Right cardiac atrium (tissue), 5 donors: Measurements from ENCODE around the gene SSPN. TPM values are rescaled to one million over a fixed set of nuclear protein-coding genes. Genes with fewer than 3 reads are reported as not detected.

ENCODE experiments used
- ATAC-seq, 2 donors: fragments of 200-7000 bp; cut with Tn5 transposase; one replicate each; pipeline versions ENCODE4 v1.8.0 to v1.9.1; 2020; ENCODE audit warnings: moderate library complexity in 2 of 2, mild to moderate bottlenecking in 1 of 2
- DNase-seq, 3 donors: peaks; one replicate each; pipeline ENCODE4 v3.0.0-alpha.2; 2020
- H3K27ac ChIP-seq: one replicate; pipeline ENCODE4 v1.5.1; 2013; ENCODE audit warnings: mild to moderate bottlenecking, low read length, control low read depth, moderate library complexity
- H3K27me3 ChIP-seq: one replicate; pipeline ENCODE4 v1.6.1; 2013; ENCODE audit not compliant: control insufficient read depth, insufficient read depth
- H3K4me1 ChIP-seq: one replicate; pipeline ENCODE4 v1.6.1; 2013; ENCODE audit warnings: low read length; ENCODE audit not compliant: control insufficient read depth, insufficient read depth
- H3K4me3 ChIP-seq: one replicate; pipeline ENCODE4 v1.5.1; 2013; ENCODE audit warnings: low read length, control low read depth
- H3K9me3 ChIP-seq: one replicate; pipeline ENCODE4 v1.6.1; 2013; ENCODE audit warnings: low read length; ENCODE audit not compliant: control insufficient read depth
- WGBS: extraction: QIAGEN DNeasy Blood & Tissue Kit; methylation state at CpG from one replicate; pipeline ENCODE4 v1.1.7; 2013; 5-methylcytosine and 5-hydroxymethylcytosine counted together
- intact Hi-C, 4 donors: fragments of 100-400 bp; cut with DNase I; formaldehyde crosslinking; loops; one replicate each; pipeline versions ENCODE4 v1.11.0 to v1.14.0; 2022 to 2023
- polyA plus RNA-seq: library from polyadenylated mRNA; stranded (reverse); fragments of 200-250 nt; gene quantifications from one replicate; pipeline ENCODE4 v1.2.3, GENCODE V29; 2013
- total RNA-seq, 4 donors: library from RNA; stranded (reverse); fragmentation: NEBNext Ultra II Directional; extraction: Animal tissue kit (Norgen Biotek cat#: 25700); gene quantifications; one replicate each; pipeline ENCODE4 v1.2.1, GENCODE V29; 2021
- donor health status: healthy with polysubstance abuse.
- donor health status: DM: no; HTN: yes; CAD: no.
- donor health status: DM: no; HTN: no; CAD: no.
- donor health status: DM: no; HTN: yes; CAD: no; lungs with severe emphysema.
- donor health status: DM: yes; HTN: yes; CAD: no.

The SSPN gene
- total and polyA plus RNA-seq, 5 donors = 21.5 to 109 (median 88.5) TPM

GRCh38 chr12:26244503-26244902, 49.1 kb downstream of the SSPN start:
- H3K4me1 ChIP-seq = peaks cover under 1% of the 10 kb centered on the region

GRCh38 chr12:26245175-26245942, 50.0 kb downstream of the SSPN start:
- intact Hi-C loops = no loop called here
- Histone ChIP-seq H3K4me1 (no peaks in the 10 kb centered on the region), H3K27ac (no peak overlapping the region), H3K4me3 (no peak overlapping the region), H3K9me3 (peaks cover 1% of the 10 kb centered on the region), H3K27me3 (no peaks in the 10 kb centered on the region)
- no peak for ATAC-seq
- 58% methylated on average over 6 of the region's 6 CpGs for WGBS
- DNase-seq = no peak

More at GRCh38 chr12:26244503-26244902, 49.1 kb downstream of the SSPN start:
- ATAC-seq (no peak), DNase-seq (no peak)
- 85% methylated on average over 9 of the region's 9 CpGs for WGBS
- Histone ChIP-seq H3K9me3 (peaks cover 1% of the 10 kb centered on the region), H3K4me3 (no peak overlapping the region), H3K27me3 (no peaks in the 10 kb centered on the region), H3K27ac (no peak overlapping the region)
- intact Hi-C loops = no loop called here

GRCh38 chr12:26246483-26247164, 51.3 kb downstream of the SSPN start:
- intact Hi-C loops = no loop called here
- Histone ChIP-seq H3K4me1 (no peaks in the 10 kb centered on the region), H3K27me3 (no peaks in the 10 kb centered on the region), H3K9me3 (peaks cover 1% of the 10 kb centered on the region), H3K27ac (no peak overlapping the region), H3K4me3 (no peak overlapping the region)
- WGBS = 91% methylated on average over 4 of the region's 4 CpGs
- ATAC-seq = no peak
- DNase-seq = no peak

GRCh38 chr12:26247873-26248272, 52.5 kb downstream of the SSPN start:
- Histone ChIP-seq H3K4me1 (no peaks in the 10 kb centered on the region), H3K27me3 (no peaks in the 10 kb centered on the region), H3K9me3 (peaks cover 1% of the 10 kb centered on the region), H3K27ac (no peak overlapping the region), H3K4me3 (no peak overlapping the region)
- intact Hi-C loops = no loop called here
- DNase-seq (no peak), ATAC-seq (no peak)
- 58% methylated on average over 4 of the region's 4 CpGs for WGBS

GRCh38 chr12:26250801-26251200, 55.4 kb downstream of the SSPN start:
- 77% methylated on average over 3 of the region's 3 CpGs for WGBS
- H3K9me3 ChIP-seq = peaks cover 1% of the 10 kb centered on the region
- H3K27me3 ChIP-seq = no peaks in the 10 kb centered on the region
- H3K4me1 ChIP-seq = no peaks in the 10 kb centered on the region
- H3K4me3 ChIP-seq = no peak overlapping the region
- intact Hi-C loops = no loop called here
- no peak for DNase-seq
- no peak overlapping the region for H3K27ac ChIP-seq
- no peak for ATAC-seq

- Histone ChIP-seq H3K27me3 (no peaks in the 10 kb centered on the region), H3K4me3 (no peak overlapping the region), H3K27ac (no peak overlapping the region), H3K9me3 (peaks cover 1% of the 10 kb centered on the region), H3K4me1 (no peaks in the 10 kb centered on the region)
- 41% methylated on average over 6 of the region's 6 CpGs for whole genome bisulfite sequencing
- intact Hi-C loops = no loop called here
- peak; percentile 80 to 90 (median 87) for DNase-seq
- ATAC-seq = peak; percentile 98 to 99
Observed at GRCh38 chr12:26251600-26251999, 56.2 kb downstream of the SSPN start.

GRCh38 chr12:26252946-26253345, 57.6 kb downstream of the SSPN start:
- no peak overlapping the region for H3K4me3 ChIP-seq

GRCh38 chr12:26255893-26256645, 60.7 kb downstream of the SSPN start:
- ATAC-seq (no peak), DNase-seq (no peak)
- H3K27ac ChIP-seq = no peak overlapping the region
- H3K9me3 ChIP-seq = no peaks in the 10 kb centered on the region
- intact Hi-C loops = no loop called here
- 85% methylated on average over 7 of the region's 7 CpGs for WGBS
- no peaks in the 10 kb centered on the region for H3K27me3 ChIP-seq
- no peak overlapping the region for H3K4me3 ChIP-seq
- no peaks in the 10 kb centered on the region for H3K4me1 ChIP-seq

More at GRCh38 chr12:26252946-26253345, 57.6 kb downstream of the SSPN start:
- H3K4me1 ChIP-seq = no peaks in the 10 kb centered on the region
- peaks cover 1% of the 10 kb centered on the region for H3K9me3 ChIP-seq
- H3K27me3 ChIP-seq = no peaks in the 10 kb centered on the region
- DNase-seq (no peak), ATAC-seq (no peak)
- intact Hi-C loops = no loop called here
- no peak overlapping the region for H3K27ac ChIP-seq
- WGBS = 46% methylated on average over 1 of the region's 1 CpG

- Histone ChIP-seq H3K9me3 (no peaks in the 10 kb centered on the region), H3K27ac (no peak overlapping the region), H3K4me3 (no peak overlapping the region), H3K27me3 (no peaks in the 10 kb centered on the region), H3K4me1 (no peaks in the 10 kb centered on the region)
- DNase-seq (no peak), ATAC-seq (no peak)
- 88% methylated on average over 2 of the region's 2 CpGs for WGBS
- intact Hi-C loops = no loop called here
Observed at GRCh38 chr12:26264215-26264838, 69.0 kb downstream of the SSPN start.

GRCh38 chr12:26265606-26266005, 70.2 kb downstream of the SSPN start:
- ATAC-seq (no peak), DNase-seq (no peak)
- Histone ChIP-seq H3K9me3 (no peaks in the 10 kb centered on the region), H3K27ac (no peak overlapping the region), H3K4me3 (no peak overlapping the region), H3K4me1 (no peaks in the 10 kb centered on the region), H3K27me3 (no peaks in the 10 kb centered on the region)
- intact Hi-C loops = no loop called here

- intact Hi-C loops = no loop called here
- no peaks in the 10 kb centered on the region for H3K4me1 ChIP-seq
- no peak overlapping the region for H3K27ac ChIP-seq
- ATAC-seq (no peak), DNase-seq (no peak)
- H3K27me3 ChIP-seq = no peaks in the 10 kb centered on the region
- H3K4me3 ChIP-seq = no peak overlapping the region
- H3K9me3 ChIP-seq = no peaks in the 10 kb centered on the region
Observed at GRCh38 chr12:26266881-26267280, 71.5 kb downstream of the SSPN start.
